HG02642 (cell line): ENCODE results near the gene EFHB.
"Not testable (repeated sequence)": the region's sequence is repeated elsewhere in the genome, so short reads cannot be mapped to it uniquely, and the experiment has no call there.

Experiments used
- ATAC-seq: cut with Tn5 transposase; IDR thresholded peaks from one replicate; pipeline ENCODE4 v1.9.1; 2021; ENCODE audit warnings: mild to moderate bottlenecking; ENCODE audit not compliant: unreplicated experiment, poor library complexity

Gene EFHB

DNA sequence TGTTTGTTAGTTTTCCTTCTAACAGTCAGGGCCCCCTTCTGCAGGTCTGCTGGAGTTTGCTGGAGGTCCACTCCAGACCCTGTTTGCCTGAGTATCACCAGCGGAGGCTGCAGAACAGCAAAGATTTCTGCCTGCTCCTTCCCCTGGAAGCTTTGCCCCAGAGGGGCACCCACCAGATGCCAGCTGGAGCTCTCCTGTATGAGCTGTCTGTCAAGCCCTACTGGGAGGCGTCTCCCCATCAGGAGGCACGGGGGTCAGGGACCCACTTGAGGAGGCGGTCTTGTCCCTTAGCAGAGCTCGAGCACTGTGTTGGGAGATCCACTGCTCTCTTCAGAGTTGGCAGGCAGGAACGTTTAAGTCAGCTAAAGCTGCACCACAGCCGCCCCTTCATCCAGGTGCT lies 87.4 kb downstream of the EFHB start:
- ATAC-seq: not testable (repeated sequence)
